UCSD-AML1 (cell line): ENCODE results near the gene TLCD5.
A peak's percentile ranks its signal among the peaks of the same experiment; 100 is the strongest.

Experiments
- DNase-seq: peaks from one replicate; lab custom pipeline; 2025; ENCODE audit not compliant: unreplicated experiment; lab: John Stamatoyannopoulos, UW

The TLCD5 gene

GRCh38 chr11:120324932-120325810 is at the start of gene TLCD5:
Gene TLCD5 (plus strand): TSS chr11:120325299. CDS start chr11:120327442, 2,143 bp downstream.
- no peak for DNase-seq

- no peak for DNase-seq
These were observed 45.6 kb upstream of the TLCD5 start for GRCh38 chr11:120279502-120279901.

GRCh38 chr11:120280600-120281051 is 44.5 kb upstream of the TLCD5 start:
- no peak for DNase-seq

GRCh38 chr11:120281143-120281795 is 43.8 kb upstream of the TLCD5 start:
- no peak for DNase-seq

- no peak for DNase-seq
These were observed 42.0 kb upstream of the TLCD5 start for GRCh38 chr11:120283124-120283523.

GRCh38 chr11:120284272-120284671 is 40.8 kb upstream of the TLCD5 start:
- no peak for DNase-seq

- DNase-seq, result no peak
These were observed 39.8 kb upstream of the TLCD5 start for GRCh38 chr11:120285256-120285655.

GRCh38 chr11:120288021-120288420 is 37.1 kb upstream of the TLCD5 start:
- no peak for DNase-seq

- DNase-seq, result no peak
These were observed 35.7 kb upstream of the TLCD5 start for GRCh38 chr11:120289426-120289825.

GRCh38 chr11:120290956-120291355 is 34.1 kb upstream of the TLCD5 start:
- DNase-seq, result no peak

- DNase-seq, result no peak
These were observed 31.9 kb upstream of the TLCD5 start for GRCh38 chr11:120293038-120293800.

- no peak for DNase-seq
These were observed 31.0 kb upstream of the TLCD5 start for GRCh38 chr11:120294096-120294495.

- no peak for DNase-seq
These were observed 30.0 kb upstream of the TLCD5 start for GRCh38 chr11:120295099-120295498.

- no peak for DNase-seq
These were observed 28.5 kb upstream of the TLCD5 start for GRCh38 chr11:120296554-120296953.

- DNase-seq, result no peak
These were observed 26.6 kb upstream of the TLCD5 start for GRCh38 chr11:120298461-120298860.

- DNase-seq, result no peak
These were observed 22.9 kb upstream of the TLCD5 start for GRCh38 chr11:120302001-120302805.

GRCh38 chr11:120303004-120303637 is 22.0 kb upstream of the TLCD5 start:
- DNase-seq, result peak; percentile 40

GRCh38 chr11:120304526-120304925 is 20.6 kb upstream of the TLCD5 start:
- DNase-seq, result no peak

GRCh38 chr11:120305286-120305685 is 19.8 kb upstream of the TLCD5 start:
- no peak for DNase-seq
